HUES6 (cell line): ENCODE data around the gene PLA2G7.
A peak's percentile ranks its signal among the peaks of the same experiment; 100 is the strongest.
"Not testable (repeated sequence)": the region's sequence is repeated elsewhere in the genome, so short reads cannot be mapped to it uniquely, and the experiment has no call there.

Experiments used
- H3K27ac ChIP-seq: 2 replicates; pipeline ENCODE4 v1.7.0; 2013; ENCODE audit warnings: low read depth, mild to moderate bottlenecking, low read length, inconsistent platforms
- H3K27me3 ChIP-seq: 2 replicates; pipeline ENCODE4 v1.6.1; 2013; ENCODE audit warnings: low read length; ENCODE audit not compliant: control insufficient read depth, insufficient read depth
- H3K36me3 ChIP-seq: 2 replicates; pipeline ENCODE4 v1.6.1; 2013; ENCODE audit warnings: low read length; ENCODE audit not compliant: control insufficient read depth, insufficient read depth
- H3K4me1 ChIP-seq: 2 replicates; pipeline ENCODE4 v1.6.1; 2013; ENCODE audit warnings: low read length; ENCODE audit not compliant: control insufficient read depth, insufficient read depth
- H3K4me3 ChIP-seq: 2 replicates; pipeline ENCODE4 v1.5.1; 2013; ENCODE audit warnings: low read depth, low read length
- H3K9ac ChIP-seq: one replicate; pipeline ENCODE4 v1.6.1; 2013; ENCODE audit warnings: mild to moderate bottlenecking, low read length
- H3K9me3 ChIP-seq: 2 replicates; pipeline ENCODE4 v1.6.1; 2013; ENCODE audit warnings: low read depth, low read length; ENCODE audit not compliant: control insufficient read depth, insufficient read depth

The PLA2G7 gene

GRCh38 chr6:46734867-46735719, at the start of gene PLA2G7:
PLA2G7 (minus strand) TSS chr6:46735375; CDS start chr6:46722891, 12,484 bp downstream.
- no peaks in the 10 kb centered on the region for H3K36me3 ChIP-seq
- peak within 1 kb of the TSS; percentile 50 for H3K9ac ChIP-seq
- 0 out of 2 replicates have a peak, but pooled peaks cover 7% of the 10 kb centered on the region for H3K4me1 ChIP-seq
- H3K27ac ChIP-seq = no peak within 1 kb of the TSS
- peaks cover 52% of the 10 kb centered on the region for H3K27me3 ChIP-seq
- no peaks in the 10 kb centered on the region for H3K9me3 ChIP-seq
- H3K4me3 ChIP-seq = peak within 1 kb of the TSS; percentile 73

DNA sequence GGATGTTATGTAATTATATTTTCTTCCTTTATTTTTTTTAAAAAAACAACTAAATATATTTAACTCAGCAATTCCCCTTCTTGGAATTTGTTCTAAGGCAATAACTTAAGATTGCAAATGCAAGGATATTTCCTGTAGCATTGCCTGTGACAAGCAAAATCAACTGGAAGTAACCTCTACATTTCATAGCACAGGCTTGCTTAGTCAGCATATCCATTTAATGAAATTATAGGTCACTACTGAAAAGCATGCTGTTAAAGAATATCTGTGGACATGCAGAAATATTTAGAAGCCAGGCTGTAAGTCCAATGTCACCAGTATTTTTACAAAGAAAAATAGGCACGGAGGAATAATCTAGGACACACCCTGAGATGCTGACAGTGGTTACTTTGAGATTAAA, 49.4 kb upstream of the PLA2G7 start:
- Histone ChIP-seq H3K27ac (no peak overlapping the region), H3K4me1 (no peaks in the 10 kb centered on the region), H3K4me3 (no peak overlapping the region), H3K9ac (no peak overlapping the region), H3K36me3 (no peaks in the 10 kb centered on the region), H3K27me3 (no peaks in the 10 kb centered on the region), H3K9me3 (no peaks in the 10 kb centered on the region)

DNA sequence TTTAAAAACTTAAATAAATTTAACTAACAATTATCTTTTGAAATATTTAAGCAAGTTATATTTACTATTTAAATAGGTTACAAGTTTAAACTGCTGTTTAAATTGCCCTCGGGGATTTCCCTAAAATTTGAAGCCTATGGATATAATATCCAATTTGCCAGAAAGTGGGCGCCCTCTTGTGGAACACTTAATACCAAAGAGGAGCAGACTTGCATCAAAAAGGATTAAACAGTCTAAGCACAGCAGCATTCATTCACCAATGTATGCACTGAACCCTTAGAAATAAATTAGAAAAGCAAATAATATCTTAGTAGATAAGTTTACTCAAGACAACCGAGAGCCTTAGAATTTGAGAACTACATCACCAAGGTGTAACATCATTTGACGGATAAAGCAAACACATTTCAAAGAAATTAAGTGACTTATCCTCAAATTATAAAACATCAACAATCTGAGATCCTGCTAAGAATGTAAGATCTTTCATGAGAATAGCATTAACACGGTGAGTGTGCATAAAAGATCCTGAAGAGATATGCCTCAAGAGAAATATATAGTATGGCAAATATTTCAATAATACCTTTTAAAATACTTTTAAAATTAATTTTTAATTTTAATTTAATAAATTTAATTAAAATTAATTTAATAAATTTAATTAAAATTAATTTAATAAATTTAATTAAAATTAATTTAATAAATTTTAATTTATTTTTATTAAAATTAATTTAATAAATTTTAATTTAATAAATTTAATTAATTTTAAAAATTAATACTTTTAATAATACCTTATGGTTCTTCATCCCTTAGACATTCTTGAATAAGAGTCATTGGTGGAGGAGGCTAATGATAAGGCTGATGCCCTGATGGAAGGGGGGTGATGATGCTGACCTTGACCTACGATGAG, 46.6 kb upstream of the PLA2G7 start:
- Histone ChIP-seq H3K9ac (no peak overlapping the region), H3K4me1 (no peaks in the 10 kb centered on the region), H3K9me3 (no peaks in the 10 kb centered on the region), H3K27me3 (no peaks in the 10 kb centered on the region), H3K36me3 (no peaks in the 10 kb centered on the region), H3K27ac (no peak overlapping the region), H3K4me3 (no peak overlapping the region)

- Histone ChIP-seq H3K4me1 (no peaks in the 10 kb centered on the region), H3K4me3 (no peak overlapping the region), H3K27me3 (no peaks in the 10 kb centered on the region), H3K9me3 (no peaks in the 10 kb centered on the region), H3K36me3 (no peaks in the 10 kb centered on the region), H3K9ac (no peak overlapping the region), H3K27ac (no peak overlapping the region)
Measured at GRCh38 chr6:46777476-46778346, 42.5 kb upstream of the PLA2G7 start.

- Histone ChIP-seq H3K27me3 (no peaks in the 10 kb centered on the region), H3K4me3 (no peak overlapping the region), H3K4me1 (no peaks in the 10 kb centered on the region), H3K9ac (no peak overlapping the region), H3K9me3 (no peaks in the 10 kb centered on the region), H3K36me3 (no peaks in the 10 kb centered on the region), H3K27ac (no peak overlapping the region)
Measured at GRCh38 chr6:46776070-46776712, 41.0 kb upstream of the PLA2G7 start.

GRCh38 chr6:46774736-46775135, 39.6 kb upstream of the PLA2G7 start:
- H3K4me1 ChIP-seq, H3K36me3 ChIP-seq, H3K9me3 ChIP-seq, H3K27ac ChIP-seq, H3K4me3 ChIP-seq, H3K27me3 ChIP-seq, H3K9ac ChIP-seq: not testable (repeated sequence)

DNA sequence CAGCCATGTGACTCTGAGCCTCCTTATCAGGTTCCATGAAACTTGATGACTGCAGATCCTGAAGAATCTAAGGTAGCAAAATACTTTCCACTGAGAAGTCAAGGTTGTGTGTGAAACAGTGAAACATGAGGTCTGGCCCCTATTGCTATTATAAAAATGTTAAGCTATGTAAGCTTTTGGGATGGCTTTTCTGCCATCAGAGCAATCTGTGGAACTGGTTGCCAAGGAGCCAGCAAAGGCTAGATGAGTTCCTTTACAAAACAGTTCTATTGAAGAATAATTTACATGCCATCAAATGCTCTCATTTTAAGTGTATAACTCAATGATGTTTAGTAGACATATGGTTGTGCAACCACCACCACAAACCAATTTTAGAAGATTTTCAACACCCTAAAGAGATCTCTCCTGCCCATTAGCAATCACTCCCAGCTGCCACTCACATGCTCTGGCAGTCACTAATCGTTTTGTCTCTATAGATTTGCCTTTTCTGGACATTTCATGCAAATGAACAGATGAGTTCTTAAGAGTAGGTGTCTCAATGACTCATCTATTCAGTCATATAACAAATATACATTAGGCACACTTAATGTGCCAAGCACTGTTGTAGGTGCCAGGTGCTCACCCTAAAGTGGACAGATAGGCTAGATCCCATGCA, 38.2 kb upstream of the PLA2G7 start:
- H3K4me1 ChIP-seq = no peaks in the 10 kb centered on the region
- H3K9me3 ChIP-seq = no peaks in the 10 kb centered on the region
- no peak overlapping the region for H3K4me3 ChIP-seq
- H3K27ac ChIP-seq = no peak overlapping the region
- H3K27me3 ChIP-seq = no peaks in the 10 kb centered on the region
- H3K9ac ChIP-seq = no peak overlapping the region
- no peaks in the 10 kb centered on the region for H3K36me3 ChIP-seq

DNA sequence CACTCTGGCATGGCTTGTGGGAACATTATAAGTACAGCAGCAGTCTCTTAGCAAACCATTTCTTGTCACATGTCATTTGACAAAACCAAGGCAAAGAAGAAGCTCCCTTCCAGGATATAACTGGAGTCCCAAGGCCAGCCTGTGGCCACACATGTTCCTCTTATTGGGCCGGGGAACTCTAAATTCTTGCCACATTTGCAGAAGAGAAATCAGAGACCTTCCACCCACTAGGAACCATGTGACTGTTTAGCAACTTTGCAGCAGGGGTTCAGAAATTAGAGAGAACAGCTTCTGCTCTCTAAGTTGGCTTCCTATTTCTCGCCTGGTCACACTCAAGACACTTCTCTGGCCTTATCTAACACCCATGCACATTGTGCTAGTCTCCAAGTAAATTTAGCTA, 37.6 kb upstream of the PLA2G7 start:
- no peak overlapping the region for H3K27ac ChIP-seq
- H3K4me3 ChIP-seq = no peak overlapping the region
- no peaks in the 10 kb centered on the region for H3K27me3 ChIP-seq
- H3K36me3 ChIP-seq = no peaks in the 10 kb centered on the region
- H3K9me3 ChIP-seq = no peaks in the 10 kb centered on the region
- H3K9ac ChIP-seq = no peak overlapping the region
- H3K4me1 ChIP-seq = no peaks in the 10 kb centered on the region

GRCh38 chr6:46772016-46772415, 36.8 kb upstream of the PLA2G7 start:
- Histone ChIP-seq H3K4me1 (no peaks in the 10 kb centered on the region), H3K27ac (no peak overlapping the region), H3K4me3 (no peak overlapping the region), H3K27me3 (no peaks in the 10 kb centered on the region), H3K9me3 (no peaks in the 10 kb centered on the region), H3K36me3 (no peaks in the 10 kb centered on the region), H3K9ac (no peak overlapping the region)

DNA sequence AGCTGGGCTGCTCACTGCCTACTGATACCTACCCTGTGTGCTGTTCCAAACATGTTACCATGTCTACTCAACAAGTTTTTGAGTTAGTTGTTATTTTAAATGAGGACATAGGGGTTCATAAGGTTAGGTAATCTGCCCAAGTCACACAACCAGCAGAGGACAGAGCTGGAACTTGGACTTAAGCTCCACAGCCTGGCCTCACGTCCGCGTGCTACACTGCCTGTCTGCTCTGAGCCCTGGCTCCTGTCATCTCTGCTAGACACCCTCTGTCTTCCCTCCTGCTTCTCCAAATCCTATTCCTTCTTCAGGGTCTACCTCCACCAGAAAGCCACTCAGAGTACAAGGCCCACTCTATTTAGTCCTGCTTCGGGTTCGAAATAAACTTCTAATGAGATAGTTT, 29.8 kb upstream of the PLA2G7 start:
- H3K27me3 ChIP-seq = no peaks in the 10 kb centered on the region
- H3K4me1 ChIP-seq = no peaks in the 10 kb centered on the region
- H3K9ac ChIP-seq = no peak overlapping the region
- no peaks in the 10 kb centered on the region for H3K9me3 ChIP-seq
- no peak overlapping the region for H3K4me3 ChIP-seq
- H3K36me3 ChIP-seq = no peaks in the 10 kb centered on the region
- H3K27ac ChIP-seq = no peak overlapping the region
